GM21576 (cell line): ENCODE measurements around the gene COPS9.
A peak's percentile ranks its signal among the peaks of the same experiment; 100 is the strongest.

Experiments
- ATAC-seq: cut with Tn5 transposase; IDR thresholded peaks from one replicate; pipeline ENCODE4 v1.9.1; 2021; ENCODE audit warnings: mild to moderate bottlenecking, moderate library complexity; ENCODE audit not compliant: unreplicated experiment

The COPS9 gene

DNA sequence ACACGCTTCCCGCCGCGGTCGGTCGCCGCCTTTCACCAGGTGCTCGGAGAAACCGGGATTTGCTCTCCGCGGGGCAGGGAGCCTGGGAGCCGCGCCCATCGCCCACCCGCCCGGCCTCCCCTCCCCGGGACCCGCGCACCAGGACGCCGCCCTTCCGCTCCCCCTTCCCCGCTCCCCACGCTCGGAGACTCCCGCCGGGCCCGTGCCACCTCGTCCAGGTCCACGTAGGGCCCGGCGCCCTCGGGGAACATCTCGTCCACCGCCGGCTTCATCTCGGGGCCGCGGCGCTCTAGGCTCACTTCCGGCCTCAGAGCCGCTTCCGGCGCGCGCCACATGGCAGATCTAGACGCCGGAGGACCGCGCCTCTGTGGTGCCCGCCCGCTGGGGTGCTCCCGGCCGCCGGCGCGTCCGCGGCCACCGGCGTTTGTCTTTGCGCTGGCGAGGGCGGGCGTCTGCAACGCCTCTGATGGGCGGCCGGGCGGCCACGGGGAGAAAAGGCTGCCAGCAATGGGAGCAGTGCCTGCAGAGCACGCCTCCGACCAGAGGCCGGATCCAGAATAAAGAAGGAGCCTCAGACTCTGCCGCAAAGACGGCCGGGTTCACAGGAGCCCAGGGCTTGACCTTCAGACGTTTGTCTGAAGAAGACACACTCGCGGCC, at the start of gene COPS9:
Gene COPS9, minus strand, starts transcription at position 293 of the 658 bp plus-strand sequence. Its CDS starts 21 bp downstream, at position 272.
- ATAC-seq, result peak; percentile 87

DNA sequence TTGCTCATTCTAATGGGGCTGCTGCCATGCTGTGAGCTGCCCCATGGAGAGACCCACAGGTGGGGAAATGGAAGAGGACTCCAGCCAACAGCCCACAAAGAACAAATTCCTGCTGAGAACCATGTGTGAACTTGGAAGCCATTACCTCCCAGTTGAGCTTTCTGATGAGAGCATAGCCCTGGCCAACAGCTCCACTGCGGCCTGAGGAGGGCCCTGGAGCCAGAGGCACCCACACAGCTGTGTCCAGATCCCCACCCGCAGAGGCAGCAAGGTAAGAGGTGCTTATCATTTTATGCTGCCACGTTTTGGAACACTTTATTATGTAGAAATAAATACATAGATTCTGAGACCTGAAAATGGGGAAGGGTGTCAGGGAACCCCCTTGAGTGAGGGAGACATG, 48.6 kb upstream of the COPS9 start:
- ATAC-seq, result no peak

DNA sequence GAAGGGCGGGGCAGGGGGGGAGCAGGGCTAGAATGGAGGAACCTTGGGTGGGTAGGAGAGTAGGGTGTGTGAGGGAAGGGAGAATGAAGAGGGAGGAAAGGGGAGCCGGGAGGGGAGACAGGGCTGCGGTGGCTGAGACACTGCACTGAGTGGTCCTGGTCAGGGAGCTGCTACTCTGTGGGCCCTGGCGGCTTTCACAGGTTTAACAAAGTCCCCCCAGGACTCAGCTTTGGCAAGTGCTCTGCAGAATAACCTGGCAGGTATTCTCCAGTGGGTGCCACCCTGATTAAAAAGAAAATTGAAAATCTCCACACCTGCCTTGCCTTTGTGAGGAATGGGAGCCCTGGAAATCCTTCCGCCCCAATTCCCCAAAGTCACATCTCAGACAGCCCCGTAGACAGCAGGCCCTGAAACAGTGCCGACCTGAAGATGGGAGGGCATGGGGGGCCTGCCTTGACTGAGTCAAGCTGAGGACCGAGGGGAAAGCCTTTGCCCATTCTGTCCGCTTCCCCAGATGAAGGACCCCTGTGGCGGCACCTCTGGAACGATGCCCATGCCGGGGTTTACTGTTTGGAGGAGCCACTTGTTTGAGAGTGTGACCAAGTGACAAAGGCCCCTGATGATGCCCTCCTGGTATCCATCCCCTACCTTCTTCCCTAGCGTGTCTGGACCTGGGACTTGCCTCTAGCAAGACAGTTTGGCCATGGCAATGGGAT, 47.9 kb upstream of the COPS9 start:
- ATAC-seq, result no peak

DNA sequence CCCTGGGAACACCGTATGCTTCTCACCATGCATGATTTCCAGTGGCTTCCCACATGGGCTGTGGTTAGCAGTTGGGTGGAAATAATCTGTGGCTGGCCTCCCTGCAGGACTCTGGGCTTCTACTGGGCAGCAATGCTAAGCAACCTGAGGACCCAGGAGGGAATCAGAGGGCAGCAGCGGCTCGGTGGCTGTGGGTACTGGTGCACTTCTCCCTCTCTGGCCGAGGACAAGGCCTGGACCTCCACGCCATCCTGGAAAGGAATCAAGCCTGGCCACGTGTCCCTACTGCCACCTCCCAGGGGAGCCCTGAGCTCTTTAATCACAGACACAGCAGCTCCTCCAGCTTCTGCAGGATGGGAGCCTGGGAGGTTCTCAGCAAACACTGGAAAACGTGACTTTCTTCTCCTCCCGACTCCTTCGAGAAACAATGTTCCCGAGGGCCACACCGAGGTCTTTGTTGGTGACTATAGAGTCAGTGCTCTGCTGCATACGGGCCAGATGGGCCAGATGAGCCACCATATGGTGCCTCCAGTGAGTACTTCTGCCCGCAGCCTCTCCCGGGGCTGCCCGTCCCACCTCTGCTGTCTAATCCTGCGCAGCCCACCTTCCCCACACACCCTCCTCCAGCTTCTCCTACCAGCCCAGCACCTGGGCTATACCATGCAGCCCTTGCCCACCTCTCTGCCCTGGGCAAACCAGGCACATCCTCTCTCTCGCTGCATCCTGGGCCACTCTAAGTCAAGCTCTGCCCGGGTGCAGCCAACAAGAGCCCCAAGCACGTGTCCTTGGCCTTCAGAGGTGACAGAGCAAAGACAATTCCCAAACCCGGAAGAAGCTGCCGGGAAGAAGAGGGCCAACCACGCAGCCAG, 47.1 kb upstream of the COPS9 start:
- ATAC-seq, result no peak

DNA sequence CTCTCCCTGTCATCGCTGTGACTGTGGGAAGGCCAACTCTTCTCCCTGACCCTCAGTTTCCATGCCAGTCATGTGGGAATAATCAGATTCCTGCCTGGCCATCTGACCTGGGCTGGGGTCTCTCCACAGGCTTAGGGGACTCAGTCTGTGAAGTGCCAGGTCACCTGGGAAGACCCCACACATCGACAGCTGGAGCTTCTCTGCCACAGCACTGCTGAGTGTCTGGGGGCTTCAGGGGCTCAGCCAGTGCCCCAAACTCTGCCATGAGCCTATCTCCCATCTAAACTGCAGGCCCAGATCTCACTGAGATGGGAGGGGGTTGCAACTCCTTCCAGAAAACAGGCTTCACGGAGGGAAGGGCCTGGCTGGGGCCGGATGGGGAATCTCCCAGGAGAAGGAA, 46.4 kb upstream of the COPS9 start:
- no peak for ATAC-seq

DNA sequence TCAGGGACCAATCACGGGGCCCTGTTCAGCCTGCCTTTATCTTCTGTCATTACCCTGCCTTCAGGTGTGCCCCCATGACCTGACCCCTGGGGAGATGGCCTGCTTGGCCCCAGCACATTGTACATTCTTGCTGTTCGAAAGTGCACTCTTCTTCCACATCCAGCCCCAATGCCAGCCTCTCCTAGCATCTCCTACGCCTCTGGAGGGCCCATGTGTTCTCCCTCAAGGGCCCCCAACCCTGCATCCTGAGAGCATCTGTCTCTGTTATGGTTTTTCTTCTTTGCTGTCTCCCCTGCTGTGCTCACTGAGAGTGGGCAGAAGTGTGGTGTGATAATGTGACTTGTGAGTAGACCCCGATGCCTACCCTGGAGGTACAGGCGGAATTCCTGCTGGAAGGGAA, 45.9 kb upstream of the COPS9 start:
- ATAC-seq, result no peak

DNA sequence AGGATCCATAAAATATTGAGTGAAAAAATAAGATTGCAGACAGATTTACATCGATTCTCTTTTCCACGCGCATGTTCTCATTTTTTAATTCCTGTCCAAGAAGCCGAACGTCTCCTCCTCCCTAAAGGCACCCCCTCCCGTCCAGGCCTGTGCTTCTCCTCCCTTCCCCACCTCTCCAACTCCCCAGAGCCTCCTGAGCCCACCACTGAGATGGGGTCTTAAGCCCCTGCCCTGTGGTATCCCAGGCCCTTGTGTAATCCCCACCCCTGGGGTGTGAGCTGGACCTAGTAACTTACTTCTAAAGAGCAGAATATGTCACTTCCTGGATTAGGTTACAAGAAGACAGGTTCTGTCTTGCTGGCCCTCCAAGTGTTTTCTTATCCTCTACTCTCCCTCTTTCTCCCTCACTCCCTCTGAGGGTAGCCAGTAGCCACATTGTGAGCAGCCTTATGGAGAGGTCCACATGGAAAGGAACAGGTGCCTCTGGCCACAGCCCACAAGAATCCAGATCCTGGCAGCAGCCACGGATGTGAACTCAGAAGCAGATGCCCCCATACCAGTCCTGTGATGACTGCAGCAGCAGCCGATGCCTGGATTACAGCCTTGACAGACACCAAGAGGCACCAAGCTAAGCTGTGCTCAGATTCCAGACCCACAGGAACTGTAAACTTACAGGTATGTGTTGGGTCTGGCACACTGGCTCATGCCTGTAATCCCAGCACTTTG, 44.0 kb upstream of the COPS9 start:
- ATAC-seq, result no peak

DNA sequence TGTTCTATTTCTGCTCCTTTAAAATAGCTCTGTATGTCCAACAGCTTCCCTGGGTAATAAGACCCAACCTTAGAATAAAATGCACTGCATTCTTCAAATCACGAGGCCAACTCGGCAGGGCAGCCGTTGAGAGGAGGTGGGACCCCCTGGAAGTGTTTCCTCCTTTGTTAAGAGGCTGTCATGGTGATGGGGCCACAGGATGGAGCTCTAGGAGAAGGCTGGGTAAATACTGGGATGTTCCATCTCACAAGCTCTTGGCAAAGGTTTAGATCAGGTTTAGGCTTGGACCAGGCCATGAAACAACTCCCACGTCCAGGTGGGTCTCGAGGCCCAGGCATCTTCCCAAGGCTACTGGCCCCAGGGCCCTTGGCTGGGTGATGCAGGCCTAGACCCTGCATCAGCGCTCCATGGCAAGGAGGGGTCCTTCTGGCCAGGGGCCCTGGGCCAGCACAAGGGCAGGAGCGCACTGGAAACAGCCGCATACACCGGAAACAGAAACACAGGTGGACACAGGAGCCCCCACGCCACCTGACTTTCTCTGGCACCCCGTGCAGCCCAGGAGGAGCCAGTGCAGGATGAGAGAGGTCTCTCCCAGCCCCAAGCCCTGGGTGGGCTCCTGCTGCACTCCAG, 43.2 kb upstream of the COPS9 start:
- no peak for ATAC-seq

DNA sequence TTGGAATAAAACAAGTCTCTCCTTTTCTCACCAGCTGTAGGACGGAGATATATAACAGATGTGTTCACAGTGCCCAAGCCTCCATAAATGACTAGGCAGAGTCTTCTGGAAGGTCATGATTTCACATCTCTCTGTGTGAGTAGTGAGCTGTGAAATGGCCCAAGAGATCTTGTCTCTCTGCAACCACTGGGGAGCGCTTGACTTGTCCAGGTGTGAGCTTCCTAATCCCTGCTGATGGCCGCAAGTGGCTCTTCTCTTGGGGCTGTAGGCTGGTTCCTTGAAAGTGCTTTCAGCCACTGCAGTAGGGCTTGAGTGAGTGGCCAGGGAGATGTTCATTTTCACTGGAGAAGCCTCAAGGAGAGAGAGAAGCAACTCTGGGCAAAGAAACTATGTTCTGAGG, 42.5 kb upstream of the COPS9 start:
- ATAC-seq, result no peak

DNA sequence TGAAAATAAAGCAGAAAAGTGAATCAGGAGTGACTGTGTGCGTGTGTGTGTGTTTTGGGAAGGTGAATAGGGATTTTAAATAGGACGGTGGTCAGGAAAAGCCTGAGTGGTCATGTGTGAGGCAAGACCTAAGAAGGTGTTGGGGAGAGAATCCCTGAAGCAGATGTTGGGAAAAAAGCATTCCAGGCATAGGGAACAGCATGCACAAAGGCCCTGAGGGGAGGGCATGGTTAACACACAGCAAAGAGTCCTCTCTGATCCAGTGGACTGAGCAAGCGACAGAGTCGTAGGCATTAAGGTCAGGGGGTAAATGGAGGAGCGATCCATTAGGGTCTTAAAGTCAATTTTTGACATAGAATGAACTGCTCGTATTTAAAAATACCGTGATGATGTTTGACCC, 38.4 kb upstream of the COPS9 start:
- ATAC-seq, result no peak

DNA sequence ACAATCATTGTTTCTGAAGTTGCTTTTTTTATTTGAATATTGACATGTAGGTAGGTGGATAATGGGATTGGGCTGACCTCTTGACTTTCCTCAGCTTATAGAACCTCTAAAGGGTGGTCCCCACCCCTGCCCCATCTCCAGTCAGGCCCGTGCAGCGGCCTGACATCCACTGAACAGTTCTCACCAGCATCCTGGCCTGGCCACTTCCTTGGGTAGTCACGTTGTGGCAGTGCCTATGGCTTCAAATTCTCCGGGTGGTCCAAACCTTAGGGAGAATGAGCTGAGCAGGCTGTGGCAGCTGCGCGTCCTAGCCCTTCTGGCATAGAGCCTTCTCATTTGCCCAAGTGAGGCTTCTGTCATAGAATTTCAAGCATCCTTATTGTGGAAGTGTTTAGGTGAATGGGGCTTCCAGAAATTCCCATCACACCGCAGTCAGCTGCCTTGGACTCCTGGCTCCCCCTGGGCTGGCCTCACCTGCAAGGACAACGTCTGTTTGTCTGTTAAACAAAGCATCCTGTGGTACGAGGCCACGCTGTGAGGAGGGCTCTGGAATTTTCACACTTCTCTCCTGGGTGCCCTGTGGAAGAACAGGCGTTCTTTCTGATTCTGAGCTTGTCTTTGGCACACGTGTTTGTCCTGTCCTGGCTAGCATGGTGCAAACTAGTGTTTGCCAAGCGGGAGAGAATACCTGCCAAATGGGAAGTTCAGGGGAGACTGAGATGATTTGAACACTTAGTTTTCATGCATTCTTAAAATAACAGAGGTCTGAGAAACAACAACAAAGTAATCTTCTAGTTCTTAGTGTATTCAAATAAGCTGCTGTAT, 36.2 kb upstream of the COPS9 start:
- no peak for ATAC-seq

DNA sequence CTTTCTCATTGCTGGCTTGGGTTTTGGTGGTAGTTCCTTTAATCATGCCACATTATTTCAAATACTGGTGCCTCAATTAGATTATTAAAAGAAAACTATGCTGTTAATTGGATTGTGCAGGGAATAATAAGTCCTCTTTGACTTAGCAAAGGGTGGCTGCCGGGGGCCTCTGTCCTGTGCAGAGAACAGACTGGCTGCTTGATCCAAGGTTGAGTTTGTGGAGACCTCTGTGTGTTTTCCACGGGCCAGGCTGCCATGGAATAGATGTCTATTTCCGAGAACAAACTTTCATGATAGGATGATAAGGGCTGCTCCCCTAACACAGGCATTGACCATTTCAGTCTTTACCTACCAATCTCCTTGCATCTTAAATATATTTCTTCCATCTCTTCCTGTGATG, 34.8 kb upstream of the COPS9 start:
- no peak for ATAC-seq

DNA sequence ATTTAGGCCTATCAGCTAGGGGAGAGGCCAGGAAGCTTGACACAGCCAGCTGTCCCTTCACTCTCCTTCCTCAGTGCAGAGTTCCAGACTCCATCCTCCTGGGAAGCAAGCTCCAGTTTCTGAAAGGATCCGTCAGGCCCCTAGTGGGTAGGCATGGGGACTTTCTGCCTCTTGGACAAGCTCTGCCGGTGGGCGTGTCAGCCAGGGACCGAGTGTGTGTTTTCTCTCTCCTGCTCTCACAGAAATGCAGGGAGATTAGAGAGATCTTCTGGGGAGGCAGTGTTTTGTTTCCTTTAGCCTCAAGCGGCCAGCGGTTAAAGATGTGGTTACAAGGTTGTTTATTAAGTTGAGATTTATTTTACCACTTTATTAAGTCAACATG, 34.2 kb upstream of the COPS9 start:
- no peak for ATAC-seq

DNA sequence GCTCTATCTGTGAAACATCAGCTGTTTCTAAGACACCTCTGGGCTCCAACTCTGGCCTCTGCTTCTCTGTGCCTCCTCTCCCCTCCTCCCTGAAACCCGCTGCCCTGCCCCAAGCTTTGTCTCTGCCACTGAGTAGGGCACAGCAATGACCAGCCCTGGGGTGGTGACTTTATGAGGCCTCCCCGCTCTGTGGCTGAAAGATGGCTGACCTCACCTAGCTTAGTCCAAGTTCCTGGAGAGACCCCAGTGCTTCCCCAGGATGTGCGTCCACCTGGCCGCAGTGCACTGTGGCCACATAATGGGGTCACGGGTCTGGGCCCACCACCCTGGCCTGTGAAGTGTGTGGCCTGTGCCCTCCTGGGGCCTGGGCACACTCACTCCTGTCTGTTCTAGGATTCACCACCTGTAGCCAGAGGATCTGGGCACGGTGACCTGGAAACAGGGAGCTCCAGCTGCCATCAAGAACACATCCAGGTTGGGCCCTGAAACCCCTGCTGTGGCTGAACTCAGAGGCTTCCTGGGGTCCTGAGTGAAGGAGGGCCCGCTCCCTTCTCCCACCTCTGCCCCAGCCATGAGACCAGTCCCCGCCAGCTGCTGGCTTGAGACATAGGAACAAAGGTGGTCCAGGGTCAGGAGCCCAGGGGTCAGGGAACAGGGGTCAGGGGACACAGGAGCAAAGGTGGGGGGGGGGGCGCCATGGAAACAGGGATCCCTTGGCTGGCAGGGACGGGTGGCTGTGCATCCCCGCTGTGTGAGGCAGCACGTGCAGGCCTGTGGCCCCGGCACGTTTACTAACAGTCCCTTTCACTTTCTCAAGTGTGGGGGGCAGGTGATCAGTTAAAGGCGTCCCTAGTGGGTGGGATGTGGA, 33.6 kb upstream of the COPS9 start:
- no peak for ATAC-seq

DNA sequence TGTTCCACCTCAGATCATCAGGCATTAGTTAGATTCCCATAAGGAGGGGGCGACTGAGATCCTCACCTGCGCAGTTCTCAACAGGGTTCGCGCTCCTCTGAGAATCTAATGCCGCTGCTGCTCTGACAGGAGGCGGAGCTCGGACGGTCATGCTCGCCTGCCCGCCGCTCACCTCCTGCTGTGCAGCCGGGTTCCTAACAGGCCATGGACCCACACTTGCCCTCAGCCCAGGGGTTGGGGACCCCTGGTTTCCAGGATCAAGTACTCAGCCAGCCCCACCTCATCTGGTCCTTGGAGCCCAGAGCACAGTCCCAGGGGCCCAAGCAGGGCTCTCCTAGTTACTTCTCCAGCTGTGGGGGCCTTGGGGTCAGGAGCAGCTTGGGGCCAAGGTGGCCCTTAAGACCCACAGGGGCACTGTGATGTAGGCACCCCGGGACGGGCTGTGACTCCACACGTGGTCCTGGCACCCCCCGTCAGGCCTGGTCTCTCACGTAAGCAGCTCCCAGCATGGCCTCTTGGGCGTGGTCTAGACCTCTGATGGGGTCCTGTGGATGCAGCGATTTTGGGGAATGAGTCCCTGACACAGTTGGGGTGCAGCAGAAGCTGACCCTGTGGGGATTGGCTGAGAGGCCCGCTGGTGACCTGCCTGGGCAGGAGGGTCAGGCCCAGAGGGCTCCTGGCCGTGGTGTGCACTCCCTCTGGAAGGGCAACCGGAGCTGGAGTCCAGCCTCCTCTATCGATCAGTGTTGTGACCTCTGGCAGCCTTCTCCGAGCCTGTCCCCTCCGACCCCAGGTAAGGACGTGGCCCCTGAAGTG, 32.6 kb upstream of the COPS9 start:
- no peak for ATAC-seq

DNA sequence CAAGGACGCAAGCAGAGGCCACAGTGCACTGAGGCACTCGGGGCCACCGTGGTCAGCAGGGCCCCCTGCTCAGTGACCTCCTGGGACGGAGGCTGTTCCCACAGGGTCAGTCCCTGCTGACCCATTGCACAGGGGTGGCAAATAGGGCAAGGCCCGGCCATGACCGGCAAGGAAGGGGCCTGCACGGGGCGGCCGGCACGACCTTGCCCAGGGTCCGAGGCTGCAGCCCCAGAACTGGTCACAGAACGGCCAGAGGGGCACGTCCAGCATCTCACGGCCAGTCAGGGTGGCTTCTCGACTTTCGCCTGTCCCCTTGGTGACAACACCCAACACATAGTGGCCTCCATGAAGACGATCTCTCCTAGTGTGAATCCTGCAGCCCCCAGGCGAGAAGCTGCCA, 31.9 kb upstream of the COPS9 start:
- no peak for ATAC-seq

DNA sequence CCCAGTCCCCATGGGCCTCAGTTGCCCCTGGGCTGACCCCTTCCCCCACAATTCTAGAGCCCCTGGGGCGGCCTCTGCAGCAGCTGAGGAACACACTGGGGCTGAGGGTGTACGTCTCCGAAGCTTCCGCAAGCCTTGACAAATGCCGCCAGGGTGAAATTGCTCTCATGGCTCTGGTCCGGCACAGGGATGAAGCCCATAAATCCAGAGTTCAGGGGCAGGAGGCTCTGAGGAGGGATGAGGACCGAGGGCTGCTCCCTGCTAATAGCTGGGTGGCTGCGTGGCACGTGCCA, 31.4 kb upstream of the COPS9 start:
- no peak for ATAC-seq
